GM18526 (cell line): ENCODE data around the gene CSRP1.

Source experiments
- POLR2A ChIP-seq: IDR thresholded peaks from 3 replicates; pipeline ENCODE4 v1.6.1; 2011; ENCODE audit not compliant: insufficient read length; ENCODE audit errors: extremely low read depth

The CSRP1 gene

GRCh38 chr1:201495551-201496295 is 11.2 kb downstream of the CSRP1 start:
- no peak for TF ChIP-seq POLR2A

GRCh38 chr1:201493757-201494617 is 12.9 kb downstream of the CSRP1 start:
- no peak for TF ChIP-seq POLR2A

- TF ChIP-seq POLR2A = no peak
These were observed 14.9 kb downstream of the CSRP1 start for GRCh38 chr1:201491896-201492511.

DNA sequence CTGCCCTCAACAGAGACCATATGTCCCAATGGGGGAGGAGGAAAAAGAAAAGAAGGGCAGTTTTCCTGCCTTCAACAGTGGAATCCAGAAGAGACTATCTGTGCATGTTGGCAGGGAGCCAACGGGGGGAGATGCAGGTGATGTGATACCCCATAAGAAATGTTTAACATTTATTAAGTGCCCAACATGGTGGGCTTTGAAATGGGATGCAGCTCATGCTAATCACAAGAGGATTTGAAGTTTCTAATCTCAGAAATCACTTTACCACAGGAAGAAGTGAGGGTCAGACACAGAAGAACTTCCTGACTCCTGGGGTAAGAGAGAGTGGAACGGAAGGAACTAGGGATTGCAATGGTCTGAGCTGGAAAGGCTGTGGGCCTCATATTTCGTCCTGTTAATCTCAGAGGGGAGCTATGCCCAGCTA is 16.2 kb downstream of the CSRP1 start:
- no peak for TF ChIP-seq POLR2A

DNA sequence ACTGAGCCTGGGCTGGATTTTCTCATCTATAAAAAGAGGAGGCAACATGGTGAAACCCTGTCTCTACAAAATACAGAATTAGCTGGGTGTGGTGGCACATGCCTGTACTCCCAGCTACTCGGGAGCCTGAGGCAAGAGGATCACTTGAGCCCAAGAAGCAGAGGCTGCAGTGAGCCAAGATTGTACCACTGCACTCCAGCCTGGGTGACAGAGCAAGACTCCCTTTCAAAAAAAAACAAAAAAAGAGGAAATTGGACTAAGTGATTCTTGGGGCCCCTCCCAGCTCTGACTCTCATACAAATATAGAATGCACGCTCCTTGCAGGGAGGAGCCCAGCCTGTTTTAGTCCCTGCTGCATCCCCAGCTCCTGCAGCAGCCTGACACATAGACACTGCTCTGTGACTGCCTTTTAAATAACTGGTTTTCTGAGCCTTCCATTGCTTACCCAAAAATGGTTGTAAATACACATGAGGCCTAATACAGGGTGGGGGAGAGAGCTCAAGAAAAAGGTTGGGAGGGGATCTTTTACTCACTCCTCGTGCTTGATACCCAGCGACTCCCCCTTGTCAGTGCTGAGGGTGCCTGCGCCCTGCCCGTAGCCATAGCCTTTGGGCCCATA is 17.2 kb downstream of the CSRP1 start:
- TF ChIP-seq POLR2A = no peak

GRCh38 chr1:201488830-201489589 is 17.9 kb downstream of the CSRP1 start:
- TF ChIP-seq POLR2A = no peak

- TF ChIP-seq POLR2A = no peak
These were observed 19.2 kb downstream of the CSRP1 start for GRCh38 chr1:201487742-201488141.

DNA sequence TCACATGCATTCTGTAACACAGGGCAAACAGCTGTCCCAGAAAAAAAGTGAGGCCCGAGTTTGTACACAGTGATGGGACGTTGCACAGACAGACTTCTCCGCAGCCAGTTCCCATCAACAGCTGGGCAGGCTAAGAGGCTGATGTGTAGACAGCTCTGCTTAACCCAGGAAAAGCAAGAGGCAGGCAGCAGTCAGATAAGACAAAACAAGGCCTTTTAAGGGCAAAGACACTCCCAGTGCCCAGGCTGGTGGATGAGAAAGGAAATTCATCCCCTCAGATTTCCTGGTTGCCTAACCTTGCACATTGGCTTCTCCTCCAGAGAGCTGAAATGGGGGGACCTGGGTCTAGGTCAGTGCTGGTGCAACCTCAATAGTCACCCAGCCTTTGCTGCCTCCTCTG is 20.7 kb downstream of the CSRP1 start:
- TF ChIP-seq POLR2A = no peak

GRCh38 chr1:201485184-201485774 is 21.6 kb downstream of the CSRP1 start:
- TF ChIP-seq POLR2A = no peak

DNA sequence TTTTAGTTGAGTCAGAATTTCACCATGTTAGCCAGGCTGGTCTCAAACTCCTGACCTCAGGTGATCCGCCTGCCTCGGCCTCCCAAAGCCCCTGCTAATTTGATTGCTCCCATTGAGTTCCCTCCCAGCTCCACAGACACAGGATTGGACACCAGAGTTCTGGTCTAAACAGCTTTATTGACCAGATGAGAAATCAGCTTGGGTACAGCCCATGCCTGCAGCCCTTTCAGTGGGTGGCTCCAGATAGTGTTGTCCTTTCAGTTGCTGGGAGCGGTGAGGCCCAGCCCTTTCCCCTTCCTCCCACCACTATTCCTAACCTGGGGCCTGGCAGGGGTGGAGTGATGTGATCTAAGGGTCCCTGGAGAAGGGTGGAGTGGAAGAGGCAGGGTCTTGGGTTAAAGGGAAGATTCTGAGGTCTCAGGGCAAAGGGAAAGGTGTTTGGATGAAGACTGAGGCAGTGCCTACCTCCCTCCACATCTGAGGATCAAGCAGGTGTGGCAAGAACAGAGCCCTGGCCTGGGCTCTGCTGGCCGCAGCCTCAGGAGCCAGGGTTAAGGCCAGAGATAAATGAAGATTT is 23.5 kb downstream of the CSRP1 start:
- TF ChIP-seq POLR2A = no peak

- no peak for TF ChIP-seq POLR2A
These were observed 24.2 kb downstream of the CSRP1 start for GRCh38 chr1:201482755-201483154.

DNA sequence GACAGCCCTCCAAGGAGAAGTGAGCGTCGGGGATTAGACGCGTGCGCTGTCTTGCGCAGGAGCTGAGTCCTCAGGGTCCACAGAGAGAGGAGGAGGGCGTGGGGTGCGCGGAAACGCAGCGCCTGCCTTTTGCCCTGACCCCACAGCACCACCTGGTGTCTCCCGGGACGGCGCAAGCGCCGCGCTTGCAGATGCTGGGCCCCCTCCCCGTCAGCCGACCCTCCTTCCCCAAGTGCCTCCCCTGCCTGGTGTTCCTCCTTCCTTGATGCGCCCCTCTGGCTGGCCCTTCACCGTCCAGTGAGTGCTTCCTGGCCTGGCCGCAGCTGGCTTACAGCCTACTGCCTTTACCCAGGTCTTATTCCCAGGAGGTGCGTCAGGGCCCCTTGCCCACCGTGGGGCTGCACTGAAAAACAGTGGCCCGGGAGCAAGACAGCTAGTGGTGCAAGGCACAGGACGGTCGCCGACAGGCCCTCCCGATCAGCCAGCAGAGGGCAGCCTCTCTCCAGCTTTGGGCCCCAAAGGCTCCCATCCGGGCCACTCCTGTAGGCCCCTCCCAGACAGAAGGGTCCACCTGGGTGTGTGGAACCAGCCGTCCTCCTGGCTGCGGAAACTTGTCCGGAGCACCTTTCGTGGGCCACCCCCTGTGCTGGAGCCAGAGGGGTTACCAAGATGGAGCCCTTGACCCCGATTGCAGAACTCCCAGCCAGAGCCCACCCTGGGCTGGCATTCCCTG is 25.0 kb downstream of the CSRP1 start:
- no peak for TF ChIP-seq POLR2A

DNA sequence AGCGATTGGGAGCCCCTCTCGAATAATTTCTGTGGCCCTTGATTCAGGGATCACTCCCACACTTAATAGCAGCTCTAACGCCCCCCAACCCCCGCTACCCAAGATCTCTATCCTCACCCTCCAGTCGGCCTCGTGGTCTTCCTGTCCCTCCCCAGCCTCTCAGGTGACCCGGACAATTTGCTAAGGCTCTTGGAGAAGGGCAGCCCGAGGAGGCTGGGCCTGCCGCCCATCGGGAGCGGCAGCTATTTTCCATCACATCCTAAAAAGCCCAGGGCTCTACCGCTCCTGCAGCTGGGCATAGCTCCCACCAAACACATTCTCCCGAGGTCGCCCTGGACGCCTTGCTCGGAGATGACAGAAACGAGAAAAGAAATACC is 25.9 kb downstream of the CSRP1 start:
- TF ChIP-seq POLR2A = no peak
